Limb (tissue), 2 donors: Measurements from ENCODE around the gene STAB1.

Experiments
- DNase-seq, 2 donors: peaks; one replicate each; pipeline ENCODE4 v3.0.0-alpha.2; 2016; ENCODE audit errors: extremely low spot score in 2 of 2

Gene STAB1

DNA sequence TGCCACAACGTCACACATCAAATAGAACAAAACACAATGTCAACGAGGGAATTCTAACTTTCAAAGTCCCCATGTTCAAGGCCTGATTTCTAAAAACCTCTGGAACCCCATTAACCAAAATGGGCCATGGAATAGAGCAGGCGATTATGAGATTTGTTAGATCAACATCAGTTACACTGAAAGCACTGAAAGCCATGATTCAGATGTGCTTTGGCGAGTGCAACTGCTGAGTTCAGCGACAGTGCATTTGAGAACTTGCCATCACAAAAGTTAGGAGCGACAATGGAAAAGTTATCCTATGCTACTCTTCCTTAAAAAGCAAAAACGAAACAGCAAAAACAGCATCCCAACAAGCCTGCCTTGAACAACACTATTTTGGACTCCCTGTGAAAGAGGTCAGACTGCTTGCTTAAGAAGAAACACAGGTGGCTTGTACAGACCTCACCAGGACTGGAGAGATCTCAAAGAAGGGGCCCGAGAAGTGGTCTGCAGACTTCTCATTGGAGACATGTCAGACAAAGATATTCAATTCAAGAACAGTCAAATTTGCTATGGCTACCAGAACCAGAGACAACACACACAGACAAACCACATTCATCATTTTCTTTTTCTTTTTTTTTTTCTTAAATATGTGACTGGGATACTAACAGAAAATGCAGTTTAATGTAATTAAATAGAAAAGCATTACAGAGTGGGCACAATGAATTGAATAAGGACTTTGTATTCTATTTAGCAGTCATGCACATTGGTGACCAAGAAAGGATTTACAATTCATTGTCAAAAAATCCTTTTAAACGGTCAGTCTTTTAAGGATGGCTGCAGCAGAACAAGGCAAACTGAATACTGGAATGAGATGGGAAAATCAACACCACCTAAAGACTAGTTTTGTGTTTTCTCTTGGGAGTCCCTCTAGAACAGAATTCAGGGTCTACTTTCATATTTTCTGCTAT is 62.1 kb downstream of the STAB1 start:
- DNase-seq: no peak

DNA sequence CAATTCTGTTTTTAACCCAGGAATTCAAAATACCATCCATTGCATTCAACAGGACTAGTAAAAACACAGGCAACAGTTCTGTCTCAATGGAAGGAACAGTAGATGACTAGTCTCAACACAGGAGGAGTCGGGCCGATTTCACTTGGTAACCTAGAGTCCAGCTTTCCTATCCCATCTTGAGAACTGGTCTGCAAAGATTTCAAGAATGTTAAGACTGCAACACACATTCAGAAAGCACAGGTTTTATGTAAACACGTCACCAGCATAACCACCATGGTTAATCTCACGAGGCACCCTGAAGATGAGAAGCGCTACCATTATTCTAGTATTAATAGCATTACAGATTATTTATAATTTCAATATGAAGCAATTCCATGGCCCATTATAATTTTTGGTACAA is 63.3 kb downstream of the STAB1 start:
- DNase-seq: no peak

DNA sequence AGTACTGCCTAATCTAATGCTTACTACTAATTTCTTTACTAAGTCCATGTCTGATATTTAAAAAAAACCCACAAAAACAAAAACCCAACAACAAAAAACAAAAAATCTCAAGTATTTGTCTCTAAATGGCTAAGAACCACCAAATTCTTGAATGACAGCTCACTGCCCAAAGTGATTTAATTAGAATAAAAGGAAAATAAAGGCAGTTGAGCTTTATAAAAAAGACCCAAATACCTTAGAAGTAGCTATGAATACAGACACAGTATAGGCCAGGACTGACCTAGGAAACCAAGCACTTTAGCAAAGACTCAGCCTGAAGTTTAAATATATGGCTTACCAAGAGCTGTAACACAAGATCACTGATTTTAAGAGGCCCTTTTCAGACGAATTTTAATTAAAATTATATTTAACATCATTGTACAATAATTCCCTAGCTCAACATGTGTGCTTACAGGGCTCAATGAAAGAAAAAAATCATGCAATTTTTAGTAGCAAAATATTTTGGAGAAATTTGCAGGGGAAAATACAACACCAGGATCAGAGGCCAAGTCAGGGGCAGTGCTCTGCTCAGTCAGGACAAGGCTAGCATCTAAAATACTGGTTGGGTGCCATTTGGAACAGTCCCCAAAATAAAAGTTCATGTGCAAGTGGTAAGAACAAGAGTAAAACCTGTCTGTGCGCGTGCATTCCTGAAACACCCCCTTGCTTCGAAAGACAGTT is 66.0 kb downstream of the STAB1 start:
- DNase-seq: no peak

DNA sequence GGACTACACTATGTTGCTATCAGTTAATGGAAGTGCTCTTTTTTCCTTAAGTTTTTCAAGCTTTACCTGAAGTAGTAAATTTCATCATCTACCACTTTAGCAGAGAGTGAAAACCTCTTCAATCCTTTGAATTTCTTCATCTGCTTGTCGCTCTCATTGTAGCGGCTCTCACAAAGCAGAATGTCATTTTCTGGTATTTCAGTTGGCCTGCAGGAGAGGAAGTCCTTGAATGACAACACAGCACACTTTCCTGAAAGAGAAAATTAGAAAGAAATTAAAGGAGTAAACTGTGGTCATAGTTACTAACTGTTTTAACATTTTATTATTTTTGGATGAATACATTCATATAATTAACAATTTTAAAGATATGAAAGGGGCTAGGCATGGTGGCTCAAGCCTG is 68.8 kb downstream of the STAB1 start:
- DNase-seq: no peak

DNA sequence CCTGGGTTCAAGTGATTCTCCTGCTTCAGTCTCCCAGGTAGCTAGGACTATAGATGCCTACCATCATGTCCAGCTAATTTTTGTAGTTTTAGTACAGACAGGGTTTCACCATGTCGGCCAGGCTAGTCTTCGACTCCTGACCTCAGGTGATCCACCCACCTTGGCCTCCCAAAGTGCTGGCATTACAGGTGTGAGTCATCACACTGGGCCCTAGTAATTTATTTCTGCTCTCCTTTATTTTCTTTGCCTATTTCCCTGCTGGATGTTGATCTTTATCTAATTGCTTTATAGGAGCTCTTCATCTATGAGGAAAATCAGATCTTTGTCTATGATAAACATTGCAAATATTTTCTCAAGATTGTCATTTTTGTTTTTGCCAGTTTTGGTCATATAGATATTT is 72.9 kb downstream of the STAB1 start:
- no peak for DNase-seq

DNA sequence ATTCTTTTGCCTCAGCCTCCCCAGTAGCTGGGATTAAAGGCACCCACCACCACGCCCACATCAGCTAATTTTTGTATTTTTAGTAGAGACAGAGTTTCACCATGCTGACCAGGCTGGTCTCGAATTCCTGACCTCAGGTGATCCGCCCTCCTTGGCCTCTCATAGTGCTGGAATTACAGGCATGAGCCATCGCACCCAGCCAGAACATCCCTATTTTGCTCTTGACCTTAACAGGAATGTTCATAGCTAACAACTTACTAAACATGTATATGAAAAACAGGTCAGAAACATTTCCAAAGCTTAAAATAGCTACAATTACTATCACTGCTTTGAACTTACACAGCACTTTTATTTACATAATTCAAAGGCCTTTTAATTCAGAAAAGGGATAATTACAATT is 74.9 kb downstream of the STAB1 start:
- no peak for DNase-seq

DNA sequence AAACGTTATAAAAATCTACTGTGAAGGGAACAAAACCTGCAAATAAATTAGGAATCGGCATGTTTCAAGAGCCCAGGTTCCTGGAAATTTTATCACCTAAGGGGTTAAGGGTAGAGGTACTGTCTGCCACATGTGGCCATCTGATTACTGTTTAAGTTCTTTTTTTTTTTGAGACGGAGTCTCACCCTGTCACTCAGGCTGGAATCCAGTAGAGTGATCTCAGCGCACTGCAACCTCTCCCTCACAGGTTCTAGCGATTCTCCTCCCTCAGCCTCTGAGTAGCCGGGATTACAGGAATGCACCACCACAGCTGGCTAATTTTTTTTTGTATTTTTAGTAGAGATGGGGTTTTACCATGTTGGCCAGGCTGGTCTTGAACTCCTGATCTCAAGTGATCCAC is 77.1 kb downstream of the STAB1 start:
- no peak for DNase-seq
